Panc1 (cell line): ENCODE results near the gene MCM9. TPM values are rescaled to one million over a fixed set of nuclear protein-coding genes. Genes with fewer than 3 reads are reported as not detected.

Experiments used
- ATAC-seq: fragments of 200-7000 bp; cut with Tn5 transposase; 2 replicates; pipeline ENCODE4 v1.9.1; 2020; ENCODE audit warnings: mild to moderate bottlenecking, moderate library complexity
- BruUV-seq: library from RNA; stranded (reverse); fragments of 400-500 nt; replicated peaks from 2 replicates; lab custom pipeline; 2021; lab: Mats Ljungman, UMichigan
- CTCF ChIA-PET: fragments of 300-600 bp; sonication (Branson Sonifier 250); formaldehyde crosslinking; loops from one replicate; lab custom pipeline; 2022; ENCODE audit warnings: antibody characterized with exemption; lab: Charles Lee
- POLR2A ChIA-PET: fragments of 300-600 bp; sonication (Branson Sonifier 250); formaldehyde crosslinking; loops from one replicate; lab custom pipeline; 2022; ENCODE audit warnings: antibody characterized with exemption; lab: Charles Lee
- DNase-seq: peaks from one replicate; pipeline ENCODE4 v3.0.0-alpha.2; 2010; ENCODE audit warnings: low read depth, low spot score
- H3K27ac ChIP-seq: 2 replicates; pipeline ENCODE4 v1.5.1; 2011; ENCODE audit warnings: mild to moderate bottlenecking, low read length, inconsistent platforms
- H3K27me3 ChIP-seq: fragments of 200-500 bp; sonication (Bioruptor generic); 2 replicates; pipeline ENCODE4 v1.6.0; 2014; ENCODE audit warnings: low read length, inconsistent platforms; ENCODE audit not compliant: control insufficient read depth, insufficient read depth
- H3K36me3 ChIP-seq: fragments of 200-500 bp; sonication (Bioruptor generic); 2 replicates; pipeline ENCODE4 v1.5.1; 2014; ENCODE audit warnings: inconsistent platforms, mild to moderate bottlenecking, low read length, moderate library complexity; ENCODE audit not compliant: control insufficient read depth, insufficient read depth
- H3K4me1 ChIP-seq: 2 replicates; pipeline ENCODE4 v1.5.1; 2011; ENCODE audit warnings: inconsistent platforms, mild to moderate bottlenecking, low read length, moderate library complexity; ENCODE audit not compliant: control insufficient read depth, insufficient read depth
- H3K4me3 ChIP-seq, 2 experiments: 2 replicates each; pipeline ENCODE4 v1.5.1; 2011 to 2012; ENCODE audit warnings: low read depth in 2 of 2, low read length in 2 of 2, mild to moderate bottlenecking in 2 of 2, inconsistent platforms in 1 of 2, moderate library complexity in 1 of 2
- H3K9me3 ChIP-seq: fragments of 200-500 bp; sonication (Bioruptor generic); 2 replicates; pipeline ENCODE4 v1.5.1; 2014; ENCODE audit warnings: low read depth, mild to moderate bottlenecking, inconsistent platforms, low read length, moderate library complexity; ENCODE audit not compliant: control insufficient read depth, insufficient read depth
- CTCF ChIP-seq: fragments of 450-650 bp; IDR thresholded peaks from 2 replicates; pipeline ENCODE4 v1.5.1; 2017; ENCODE audit warnings: mild to moderate bottlenecking
- POLR2AphosphoS5 ChIP-seq: IDR thresholded peaks from 2 replicates; pipeline ENCODE4 v1.6.1; 2012; ENCODE audit warnings: mild to moderate bottlenecking, low read depth, low read length, moderate library complexity
- REST ChIP-seq, 2 experiments: IDR thresholded peaks; 2 replicates each; pipeline ENCODE4 v1.6.1; 2011 to 2012; ENCODE audit warnings: low read depth in 2 of 2, control low read depth in 1 of 2, low read length in 1 of 2, mild to moderate bottlenecking in 1 of 2, moderate library complexity in 1 of 2; ENCODE audit not compliant: insufficient read depth in 1 of 2
- SIN3A ChIP-seq: IDR thresholded peaks from 2 replicates; pipeline ENCODE4 v1.6.1; 2012; ENCODE audit warnings: low read depth, mild to moderate bottlenecking, low read length, moderate library complexity, borderline replicate concordance; ENCODE audit not compliant: insufficient read depth
- TCF7L2 ChIP-seq: IDR thresholded peaks from 2 replicates; pipeline ENCODE4 v1.6.1; 2011; ENCODE audit warnings: mild to moderate bottlenecking, low read depth, low read length, inconsistent platforms
- in situ Hi-C: cut with HindIII; loops from 2 replicates; pipeline ENCODE4 v1.10.0; 2016; ENCODE audit warnings: low sequenced_read_pairs, low pct_unique_long_range_greater_than_20kb
- intact Hi-C: fragments of 100-400 bp; cut with micrococcal nuclease; formaldehyde crosslinking; loops from one replicate; pipeline ENCODE4 v1.10.0; 2022; ENCODE audit not compliant: unreplicated experiment
- total RNA-seq: library from RNA; stranded (reverse); gene quantifications from one replicate; pipeline ENCODE4 v1.2.1, GENCODE V29; 2021; ENCODE audit not compliant: unreplicated experiment

MCM9 gene
- total RNA-seq, 1 experiment from 2014 or later, result 20.4 TPM

- intact Hi-C loops (loop anchor here (5.0 kb wide), 1 partner anchor 219 kb away; no protein-coding TSS in a partner anchor), in situ Hi-C loops (no loop called here)
- DNase-seq, result no peak
- peaks cover 8% of the 10 kb centered on the region; the same call in 1 of the 2 replicates for H3K36me3 ChIP-seq
- POLR2A ChIA-PET, result no interaction called here
- CTCF ChIA-PET, result no interaction called here
- H3K4me1 ChIP-seq, result peaks cover 35% of the 10 kb centered on the region
- no peak for ATAC-seq
- no peaks in the 10 kb centered on the region for H3K9me3 ChIP-seq
- H3K4me3 ChIP-seq, result peak overlapping the region; percentile 91 to 98
- no peaks in the 10 kb centered on the region for H3K27me3 ChIP-seq
- BruUV-seq, result no TSS peak
- H3K27ac ChIP-seq, result peak overlapping the region; percentile 96
- TF ChIP-seq SIN3A (no peak), POLR2AphosphoS5 (no peak), REST (IDR thresholded peaks at IDR 0.05; ENCODE audit: insufficient read depth in 1 of 2, low read depth in 2 of 2, low read length in 1 of 2) (no peak), TCF7L2 (no peak), CTCF (no peak)
Measured at GRCh38 chr6:118893064-118893806, 41.7 kb downstream of the MCM9 start.

- Histone ChIP-seq H3K36me3 (peaks cover 8% of the 10 kb centered on the region; the same call in 1 of the 2 replicates), H3K27ac (peak overlapping the region; percentile 96), H3K27me3 (no peaks in the 10 kb centered on the region), H3K4me1 (peaks cover 29% of the 10 kb centered on the region), H3K4me3 (peak overlapping the region; percentile 91 to 98; a peak in 3 of 4 replicates), H3K9me3 (no peaks in the 10 kb centered on the region)
- ChIA-PET POLR2A (no interaction called here), CTCF (no interaction called here)
- intact Hi-C loops (loop anchor here (5.0 kb wide), 1 partner anchor 220 kb away; no protein-coding TSS in a partner anchor), in situ Hi-C loops (no loop called here)
- BruUV-seq, result TSS peak; percentile 24
- TF ChIP-seq REST (IDR thresholded peaks at IDR 0.05; ENCODE audit: insufficient read depth in 1 of 2, low read depth in 2 of 2, low read length in 1 of 2), result no peak
- TF ChIP-seq POLR2AphosphoS5, result no peak
- TF ChIP-seq SIN3A, result no peak
- no peak for TF ChIP-seq CTCF
- no peak for TF ChIP-seq TCF7L2
- DNase-seq, result no peak
- no peak for ATAC-seq
Measured at GRCh38 chr6:118892355-118892991, 42.5 kb downstream of the MCM9 start.
